ENCODE measurements around the gene C1QTNF2.

Gene C1QTNF2

GRCh38 chr5:160370713-160371034 lies 248 bp upstream of the C1QTNF2 start:
- no peaks in the 10 kb centered on the region for H3K36me3 ChIP-seq (replicated peaks)
- peaks cover 2% of the 10 kb centered on the region for H3K27me3 ChIP-seq (replicated peaks)
- no peak for TF ChIP-seq CTCF (IDR thresholded peaks at IDR 0.05; ENCODE audit: low read depth, low read length, missing control alignments)
- peak overlapping the region; percentile 52 for H3K4me3 ChIP-seq (ENCODE audit: low read depth, low read length)
- in situ Hi-C loops (cut with HindIII; ENCODE audit: low pct_ligation_motif_present, low sequenced_read_pairs): no loop called here
- no peak for DNase-seq
- no peak overlapping the region for H3K27ac ChIP-seq

DNA sequence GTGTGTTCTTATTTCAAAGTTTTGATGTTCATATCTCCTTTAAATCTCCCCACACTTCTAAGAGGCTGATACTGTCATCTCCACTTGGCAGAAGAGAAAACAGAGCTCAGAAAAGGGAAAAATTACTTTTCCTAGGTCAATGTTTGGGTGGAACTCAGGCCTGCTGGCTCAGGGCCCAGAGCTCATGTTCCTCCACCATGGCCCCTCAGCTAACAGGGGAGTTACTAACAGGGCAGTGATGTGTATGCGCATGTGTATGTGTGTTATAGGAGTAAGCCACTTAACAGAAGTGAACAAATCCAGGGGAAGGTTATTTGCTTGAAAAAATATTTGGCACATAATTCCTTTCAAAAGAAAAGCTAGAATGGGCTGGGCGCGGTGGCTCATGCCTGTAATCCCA lies 2.5 kb downstream of the C1QTNF2 start:
- Histone ChIP-seq H3K27me3 (replicated peaks) (no peaks in the 10 kb centered on the region), H3K4me3 (ENCODE audit: low read depth, low read length) (no peak overlapping the region), H3K36me3 (replicated peaks) (no peaks in the 10 kb centered on the region), H3K27ac (no peak overlapping the region)
- no peak for TF ChIP-seq CTCF (IDR thresholded peaks at IDR 0.05; ENCODE audit: low read depth, low read length, missing control alignments)
- no peak for DNase-seq
- in situ Hi-C loops (cut with HindIII; ENCODE audit: low pct_ligation_motif_present, low sequenced_read_pairs): no loop called here

- Histone ChIP-seq H3K27me3 (replicated peaks) (no peaks in the 10 kb centered on the region), H3K36me3 (replicated peaks) (no peaks in the 10 kb centered on the region), H3K27ac (no peak overlapping the region), H3K4me3 (ENCODE audit: low read depth, low read length) (no peak overlapping the region)
- in situ Hi-C loops (cut with HindIII; ENCODE audit: low pct_ligation_motif_present, low sequenced_read_pairs): no loop called here
- no peak for DNase-seq
- no peak for TF ChIP-seq CTCF (IDR thresholded peaks at IDR 0.05; ENCODE audit: low read depth, low read length, missing control alignments)
These were observed 3.2 kb downstream of the C1QTNF2 start for GRCh38 chr5:160367261-160367660.

GRCh38 chr5:160366230-160366629 lies 4.2 kb downstream of the C1QTNF2 start:
- Histone ChIP-seq H3K4me3 (ENCODE audit: low read depth, low read length) (no peak overlapping the region), H3K27me3 (replicated peaks) (no peaks in the 10 kb centered on the region), H3K27ac (no peak overlapping the region), H3K36me3 (replicated peaks) (no peaks in the 10 kb centered on the region)
- in situ Hi-C loops (cut with HindIII; ENCODE audit: low pct_ligation_motif_present, low sequenced_read_pairs): no loop called here
- no peak for DNase-seq
- no peak for TF ChIP-seq CTCF (IDR thresholded peaks at IDR 0.05; ENCODE audit: low read depth, low read length, missing control alignments)

- no peak overlapping the region for H3K4me3 ChIP-seq (ENCODE audit: low read depth, low read length)
- DNase-seq: no peak
- TF ChIP-seq CTCF (IDR thresholded peaks at IDR 0.05; ENCODE audit: low read depth, low read length, missing control alignments): no peak
- H3K27me3 ChIP-seq (replicated peaks): no peaks in the 10 kb centered on the region
- in situ Hi-C loops (cut with HindIII; ENCODE audit: low pct_ligation_motif_present, low sequenced_read_pairs): no loop called here
- no peaks in the 10 kb centered on the region for H3K36me3 ChIP-seq (replicated peaks)
- H3K27ac ChIP-seq: no peak overlapping the region
These were observed 6.6 kb downstream of the C1QTNF2 start for GRCh38 chr5:160363660-160364395.

DNA sequence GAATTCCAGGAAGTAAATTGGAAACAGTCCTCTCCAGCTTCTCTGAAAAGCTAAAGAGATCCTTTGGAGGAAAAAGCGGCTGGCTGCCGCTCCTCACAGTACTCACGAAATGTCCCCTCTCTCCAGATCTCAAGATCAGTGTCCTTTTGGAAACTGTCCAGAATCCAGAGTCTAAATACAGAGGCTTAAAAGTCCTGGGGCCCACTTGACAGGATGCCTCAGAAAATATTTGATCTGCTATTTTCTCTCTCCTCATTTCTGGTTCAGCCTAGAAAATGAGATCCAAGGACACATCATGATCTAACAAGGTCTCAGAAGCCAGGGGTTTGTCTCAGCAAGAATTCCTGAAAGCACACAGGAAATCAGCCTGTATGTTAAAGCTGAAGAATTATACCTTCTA lies 7.2 kb downstream of the C1QTNF2 start:
- no peak for DNase-seq
- Histone ChIP-seq H3K36me3 (replicated peaks) (no peaks in the 10 kb centered on the region), H3K27ac (no peak overlapping the region), H3K27me3 (replicated peaks) (no peaks in the 10 kb centered on the region), H3K4me3 (ENCODE audit: low read depth, low read length) (no peak overlapping the region)
- no peak for TF ChIP-seq CTCF (IDR thresholded peaks at IDR 0.05; ENCODE audit: low read depth, low read length, missing control alignments)
- in situ Hi-C loops (cut with HindIII; ENCODE audit: low pct_ligation_motif_present, low sequenced_read_pairs): no loop called here
